IPS-20b (cell line): ENCODE measurements around the gene PALS1.
A peak's percentile ranks its signal among the peaks of the same experiment; 100 is the strongest.
"Not testable (repeated sequence)": the region's sequence is repeated elsewhere in the genome, so short reads cannot be mapped to it uniquely, and the experiment has no call there.

Source experiments
- H3K27ac ChIP-seq: one replicate; pipeline ENCODE4 v1.5.1; 2013; ENCODE audit warnings: low read length
- H3K27me3 ChIP-seq: 2 replicates; pipeline ENCODE4 v1.6.1; 2013; ENCODE audit warnings: mild to moderate bottlenecking, low read length, inconsistent platforms; ENCODE audit not compliant: insufficient read depth
- H3K36me3 ChIP-seq: 2 replicates; pipeline ENCODE4 v1.6.1; 2013; ENCODE audit warnings: low read depth, mild to moderate bottlenecking, inconsistent platforms, low read length, moderate library complexity; ENCODE audit not compliant: insufficient read depth
- H3K4me1 ChIP-seq: 2 replicates; pipeline ENCODE4 v1.6.1; 2013; ENCODE audit warnings: mild to moderate bottlenecking, control low read depth, inconsistent platforms, low read length, moderate library complexity; ENCODE audit not compliant: insufficient read depth
- H3K4me3 ChIP-seq: 2 replicates; pipeline ENCODE4 v1.5.1; 2013; ENCODE audit warnings: mild to moderate bottlenecking, low read length, inconsistent platforms
- H3K9ac ChIP-seq: 2 replicates; pipeline ENCODE4 v1.6.1; 2013; ENCODE audit warnings: low read depth, mild to moderate bottlenecking, inconsistent platforms, low read length, moderate library complexity
- H3K9me3 ChIP-seq: 2 replicates; pipeline ENCODE4 v1.6.1; 2013; ENCODE audit warnings: mild to moderate bottlenecking, low read depth, low read length, inconsistent platforms; ENCODE audit not compliant: insufficient read depth

The PALS1 gene

GRCh38 chr14:67263499-67264149, 22.4 kb downstream of the PALS1 start:
- Histone ChIP-seq H3K27ac (no peak overlapping the region), H3K27me3 (no peaks in the 10 kb centered on the region), H3K9ac (no peak overlapping the region), H3K4me3 (no peak overlapping the region), H3K36me3 (no peaks in the 10 kb centered on the region), H3K9me3 (no peaks in the 10 kb centered on the region), H3K4me1 (peaks cover 30% of the 10 kb centered on the region)

GRCh38 chr14:67265131-67265530, 23.9 kb downstream of the PALS1 start:
- no peaks in the 10 kb centered on the region for H3K36me3 ChIP-seq
- H3K9me3 ChIP-seq, result no peaks in the 10 kb centered on the region
- no peak overlapping the region for H3K9ac ChIP-seq
- H3K4me3 ChIP-seq, result no peak overlapping the region
- no peak overlapping the region for H3K27ac ChIP-seq
- H3K4me1 ChIP-seq, result peaks cover 44% of the 10 kb centered on the region
- no peaks in the 10 kb centered on the region for H3K27me3 ChIP-seq

GRCh38 chr14:67267576-67268328, 26.5 kb downstream of the PALS1 start:
- no peaks in the 10 kb centered on the region for H3K27me3 ChIP-seq
- H3K4me1 ChIP-seq, result peaks cover 37% of the 10 kb centered on the region
- H3K36me3 ChIP-seq, result no peaks in the 10 kb centered on the region
- H3K27ac ChIP-seq, result no peak overlapping the region
- H3K4me3 ChIP-seq, result peak overlapping the region; percentile 69
- no peaks in the 10 kb centered on the region for H3K9me3 ChIP-seq
- H3K9ac ChIP-seq, result peak overlapping the region; percentile 60; the same call in 1 of the 2 replicates

- H3K27ac ChIP-seq, result no peak overlapping the region
- peak overlapping the region; percentile 69 for H3K4me3 ChIP-seq
- H3K36me3 ChIP-seq, result no peaks in the 10 kb centered on the region
- peaks cover 30% of the 10 kb centered on the region for H3K4me1 ChIP-seq
- H3K27me3 ChIP-seq, result no peaks in the 10 kb centered on the region
- peak overlapping the region; percentile 60; the same call in 1 of the 2 replicates for H3K9ac ChIP-seq
- H3K9me3 ChIP-seq, result no peaks in the 10 kb centered on the region
Measured at GRCh38 chr14:67268426-67269150, 27.4 kb downstream of the PALS1 start.

GRCh38 chr14:67269298-67270060, 28.2 kb downstream of the PALS1 start:
- Histone ChIP-seq H3K4me1 (peaks cover 30% of the 10 kb centered on the region), H3K27ac (no peak overlapping the region), H3K9ac (peak overlapping the region; percentile 46; the same call in 1 of the 2 replicates), H3K36me3 (no peaks in the 10 kb centered on the region), H3K27me3 (no peaks in the 10 kb centered on the region), H3K4me3 (peak overlapping the region; percentile 69), H3K9me3 (no peaks in the 10 kb centered on the region)

- Histone ChIP-seq H3K27ac (no peak overlapping the region), H3K9ac (peak overlapping the region; percentile 46; the same call in 1 of the 2 replicates), H3K4me3 (no peak overlapping the region), H3K9me3 (no peaks in the 10 kb centered on the region), H3K27me3 (no peaks in the 10 kb centered on the region), H3K4me1 (peaks cover 30% of the 10 kb centered on the region), H3K36me3 (no peaks in the 10 kb centered on the region)
Measured at GRCh38 chr14:67270145-67270753, 29.0 kb downstream of the PALS1 start.

- Histone ChIP-seq H3K9ac (no peak overlapping the region), H3K36me3 (no peaks in the 10 kb centered on the region), H3K27me3 (no peaks in the 10 kb centered on the region), H3K4me1 (peaks cover 30% of the 10 kb centered on the region), H3K4me3 (no peak overlapping the region), H3K9me3 (no peaks in the 10 kb centered on the region), H3K27ac (no peak overlapping the region)
Measured at GRCh38 chr14:67270933-67271332, 29.7 kb downstream of the PALS1 start.

- H3K27ac ChIP-seq, H3K27me3 ChIP-seq: not testable (repeated sequence)
- H3K4me1 ChIP-seq, result peaks cover 37% of the 10 kb centered on the region
Measured at GRCh38 chr14:67273281-67273680, 32.0 kb downstream of the PALS1 start.

GRCh38 chr14:67276131-67276530, 34.9 kb downstream of the PALS1 start:
- H3K9ac ChIP-seq, result no peak overlapping the region
- H3K27ac ChIP-seq, result no peak overlapping the region
- H3K4me3 ChIP-seq, result no peak overlapping the region

More at GRCh38 chr14:67273281-67273680, 32.0 kb downstream of the PALS1 start:
- H3K36me3 ChIP-seq, H3K9ac ChIP-seq, H3K9me3 ChIP-seq, H3K4me3 ChIP-seq: not testable (repeated sequence)

GRCh38 chr14:67280506-67280905, 39.3 kb downstream of the PALS1 start:
- Histone ChIP-seq H3K4me3 (no peak overlapping the region), H3K27me3 (no peaks in the 10 kb centered on the region), H3K9me3 (no peaks in the 10 kb centered on the region), H3K4me1 (peaks cover 15% of the 10 kb centered on the region), H3K27ac (no peak overlapping the region), H3K36me3 (no peaks in the 10 kb centered on the region), H3K9ac (no peak overlapping the region)

More at GRCh38 chr14:67276131-67276530, 34.9 kb downstream of the PALS1 start:
- Histone ChIP-seq H3K36me3 (no peaks in the 10 kb centered on the region), H3K4me1 (peaks cover 15% of the 10 kb centered on the region), H3K9me3 (no peaks in the 10 kb centered on the region), H3K27me3 (no peaks in the 10 kb centered on the region)
